Subcutaneous abdominal adipose tissue (tissue), 5 donors: ENCODE data around the gene LIMA1.
"Not testable (repeated sequence)": the region's sequence is repeated elsewhere in the genome, so short reads cannot be mapped to it uniquely, and the experiment has no call there.

Experiments used
- H3K27ac ChIP-seq: one replicate; pipeline ENCODE4 v1.7.0; 2013; ENCODE audit warnings: low read depth, mild to moderate bottlenecking, inconsistent platforms, low read length, moderate library complexity
- H3K27me3 ChIP-seq, 5 donors: one replicate each; pipeline ENCODE4 v1.7.0; 2013; ENCODE audit warnings: low read length in 5 of 5, inconsistent platforms in 1 of 5; ENCODE audit not compliant: control insufficient read depth in 5 of 5, insufficient read depth in 4 of 5
- H3K36me3 ChIP-seq, 5 donors: one replicate each; pipeline ENCODE4 v1.7.0; 2013; ENCODE audit warnings: low read length in 5 of 5; ENCODE audit not compliant: control insufficient read depth in 5 of 5, insufficient read depth in 5 of 5
- H3K4me1 ChIP-seq, 5 donors: one replicate each; pipeline ENCODE4 v1.7.0; 2013; ENCODE audit warnings: low read length in 5 of 5, mild to moderate bottlenecking in 3 of 5, moderate library complexity in 1 of 5; ENCODE audit not compliant: control insufficient read depth in 5 of 5, insufficient read depth in 5 of 5
- H3K4me3 ChIP-seq, 5 donors: one replicate each; pipeline ENCODE4 v1.7.0; 2013; ENCODE audit warnings: low read length in 5 of 5, low read depth in 1 of 5
- H3K9ac ChIP-seq, 5 donors: one replicate each; pipeline ENCODE4 v1.7.0; 2013; ENCODE audit warnings: low read length in 5 of 5, mild to moderate bottlenecking in 4 of 5, moderate library complexity in 3 of 5
- H3K9me3 ChIP-seq, 5 donors: one replicate each; pipeline ENCODE4 v1.7.0; 2013; ENCODE audit warnings: low read length in 5 of 5; ENCODE audit not compliant: control insufficient read depth in 5 of 5
- donor health status: healthy.
- donor health status: healthy.
- donor health status: healthy.
- donor health status: healthy.
- donor health status: healthy.

The LIMA1 gene

DNA sequence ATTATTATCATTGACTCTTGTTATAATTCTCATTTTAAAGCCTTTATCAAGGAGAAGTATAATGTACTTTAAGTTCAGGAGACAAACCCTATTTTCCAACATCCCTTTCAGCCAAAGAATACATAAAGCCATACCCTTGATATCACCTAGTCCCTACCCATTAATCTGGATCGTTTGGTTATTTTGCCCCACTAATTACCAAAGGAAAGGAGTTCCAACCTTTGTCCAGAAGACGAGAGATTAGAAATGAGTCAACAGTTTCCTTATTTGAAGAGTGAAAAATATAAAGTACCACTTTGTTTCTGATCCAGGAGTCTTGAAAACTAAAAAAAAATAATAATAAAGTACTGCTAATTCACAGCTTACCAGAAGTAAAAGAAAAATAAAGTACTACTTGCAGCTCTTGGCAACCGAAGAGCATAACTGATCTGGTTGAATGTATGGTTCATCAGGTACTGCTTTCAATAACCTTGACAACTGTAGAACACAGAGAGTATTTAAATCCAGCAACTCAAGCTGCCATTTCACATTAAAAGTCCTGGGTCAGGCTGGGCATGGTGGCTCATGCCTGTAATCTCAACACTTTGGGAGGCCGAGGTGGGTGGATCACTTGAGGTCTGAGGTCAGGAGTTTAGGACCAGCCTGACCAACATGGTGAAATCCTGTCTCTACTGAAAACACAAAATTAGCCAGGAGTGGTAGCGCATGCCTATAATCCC lies 33.7 kb downstream of the LIMA1 start:
- H3K9ac ChIP-seq, result peak overlapping the region in 1 of 5 donors; percentile 24
- peaks cover 6 to 38% (median 32%) of the 10 kb centered on the region in 5 donors for H3K4me1 ChIP-seq
- no peaks in the 10 kb centered on the region for H3K9me3 ChIP-seq
- peak overlapping the region; percentile 65 for H3K27ac ChIP-seq
- peaks cover 2 to 6% (median 5%) of the 10 kb centered on the region in 5 donors for H3K36me3 ChIP-seq
- H3K4me3 ChIP-seq, result no peak overlapping the region
- H3K27me3 ChIP-seq, result no peaks in the 10 kb centered on the region

- Histone ChIP-seq H3K36me3 (peaks cover 2 to 6% (median 5%) of the 10 kb centered on the region in 5 donors), H3K27me3 (no peaks in the 10 kb centered on the region), H3K27ac (peak overlapping the region; percentile 65), H3K4me3 (no peak overlapping the region), H3K4me1 (peaks cover 8 to 41% (median 34%) of the 10 kb centered on the region in 5 donors), H3K9ac (no peak overlapping the region), H3K9me3 (no peaks in the 10 kb centered on the region)
Observed at GRCh38 chr12:50248883-50249282, 34.4 kb downstream of the LIMA1 start.

- Histone ChIP-seq H3K27ac (peak overlapping the region; percentile 65), H3K9ac (no peak overlapping the region), H3K9me3 (no peaks in the 10 kb centered on the region), H3K4me1 (peaks cover 8 to 44% (median 37%) of the 10 kb centered on the region in 5 donors), H3K27me3 (no peaks in the 10 kb centered on the region), H3K4me3 (no peak overlapping the region), H3K36me3 (peaks cover 2 to 6% (median 5%) of the 10 kb centered on the region in 5 donors)
Observed at GRCh38 chr12:50248411-50248810, 34.9 kb downstream of the LIMA1 start.

GRCh38 chr12:50247665-50248064 lies 35.7 kb downstream of the LIMA1 start:
- H3K4me3 ChIP-seq, H3K9me3 ChIP-seq, H3K36me3 ChIP-seq, H3K27me3 ChIP-seq, H3K9ac ChIP-seq: not testable (repeated sequence)
- peaks cover 8 to 51% (median 45%) of the 10 kb centered on the region in 5 donors for H3K4me1 ChIP-seq
- H3K27ac ChIP-seq, result peak overlapping the region; percentile 65

DNA sequence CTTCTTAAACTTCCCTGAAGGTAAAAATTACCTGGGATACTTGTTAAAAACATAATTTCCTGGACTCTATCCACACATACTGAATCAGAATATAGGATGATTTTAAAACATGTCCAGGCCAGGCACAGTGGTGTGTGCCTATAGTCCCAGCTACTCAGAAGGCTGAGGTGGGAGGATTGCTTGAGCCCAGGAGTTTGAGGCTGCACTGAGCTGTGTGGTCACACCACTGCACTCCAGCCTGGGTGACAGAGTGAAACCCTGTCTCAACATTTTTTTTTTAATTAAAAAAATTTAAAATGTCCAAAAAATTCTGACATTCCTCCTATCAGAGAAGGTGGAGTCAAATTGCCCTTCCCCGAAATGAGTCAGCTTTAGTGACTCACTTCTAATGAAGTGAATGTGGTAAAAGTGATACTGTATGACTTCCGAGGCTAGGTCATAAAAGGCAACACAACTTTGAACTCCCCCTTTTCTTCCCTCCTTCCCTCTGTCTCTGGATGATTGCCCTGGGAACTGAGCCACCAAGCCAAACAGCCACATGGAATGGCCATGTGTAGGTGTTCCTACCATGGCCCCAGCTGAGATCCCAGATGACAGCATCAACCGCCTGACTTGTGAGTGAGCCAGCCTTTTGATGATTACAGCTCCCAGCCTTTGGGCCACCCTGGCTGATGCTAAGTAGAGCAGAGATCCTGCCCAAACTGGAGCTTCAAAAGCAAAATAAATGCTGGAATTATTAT lies 36.3 kb downstream of the LIMA1 start:
- Histone ChIP-seq H3K27ac (peak overlapping the region; percentile 100), H3K4me1 (peaks cover 8 to 57% (median 50%) of the 10 kb centered on the region in 5 donors), H3K9me3 (no peaks in the 10 kb centered on the region), H3K4me3 (no peak overlapping the region), H3K9ac (peak overlapping the region in 3 of 5 donors; percentile 8 to 74 (median 68)), H3K36me3 (peaks cover 2 to 6% (median 5%) of the 10 kb centered on the region in 5 donors), H3K27me3 (no peaks in the 10 kb centered on the region)

DNA sequence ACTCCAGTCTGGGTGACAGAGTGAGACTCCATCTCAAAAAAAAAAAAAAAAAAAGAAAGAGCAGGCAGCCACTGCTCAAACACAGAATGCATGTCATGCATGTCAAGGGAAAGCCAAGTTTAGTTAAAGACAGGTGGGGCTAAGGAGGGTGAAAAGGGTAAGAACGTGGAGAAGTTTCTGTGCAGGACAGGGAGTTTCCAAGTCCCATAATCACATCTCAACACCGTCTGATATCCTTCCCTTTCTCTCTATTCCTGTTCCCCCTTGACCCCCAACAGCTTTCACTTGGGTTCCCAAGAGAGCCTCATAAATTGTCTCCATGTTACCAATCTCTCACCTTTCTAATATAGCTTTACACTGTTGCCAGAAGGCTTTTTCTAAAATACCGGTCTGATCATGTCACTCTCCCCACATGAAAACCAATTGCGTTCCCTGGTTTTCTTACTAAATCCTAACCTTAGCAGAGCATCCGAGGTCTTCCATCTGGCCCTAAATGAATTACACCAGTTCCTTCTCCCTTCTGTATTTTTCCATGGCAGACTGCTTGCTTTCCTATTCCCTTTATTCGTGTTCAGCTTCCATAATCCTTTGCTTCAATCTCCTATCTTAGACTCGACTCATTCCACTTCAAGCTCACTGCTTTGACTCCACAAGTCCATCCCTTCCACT lies 37.0 kb downstream of the LIMA1 start:
- peaks cover 2 to 6% (median 5%) of the 10 kb centered on the region in 5 donors for H3K36me3 ChIP-seq
- peaks cover 8 to 61% (median 54%) of the 10 kb centered on the region in 5 donors for H3K4me1 ChIP-seq
- no peak overlapping the region for H3K4me3 ChIP-seq
- H3K27me3 ChIP-seq, result no peaks in the 10 kb centered on the region
- peak overlapping the region in 3 of 5 donors; percentile 8 to 74 (median 68) for H3K9ac ChIP-seq
- no peaks in the 10 kb centered on the region for H3K9me3 ChIP-seq
- H3K27ac ChIP-seq, result peak overlapping the region; percentile 100

GRCh38 chr12:50243507-50243906 lies 39.8 kb downstream of the LIMA1 start:
- Histone ChIP-seq H3K36me3 (peaks cover 2 to 6% (median 5%) of the 10 kb centered on the region in 5 donors), H3K27ac (peak overlapping the region; percentile 100), H3K27me3 (no peaks in the 10 kb centered on the region), H3K9me3 (no peaks in the 10 kb centered on the region), H3K4me3 (no peak overlapping the region), H3K4me1 (peaks cover 10 to 82% (median 61%) of the 10 kb centered on the region in 5 donors), H3K9ac (peak overlapping the region in 4 of 5 donors; percentile 7 to 59 (median 24))

- H3K4me1 ChIP-seq, result peaks cover 10 to 79% (median 58%) of the 10 kb centered on the region in 5 donors
- peak overlapping the region; percentile 100 for H3K27ac ChIP-seq
- H3K4me3 ChIP-seq, result peak overlapping the region in 2 of 5 donors; percentile 12 to 29
- H3K27me3 ChIP-seq, result no peaks in the 10 kb centered on the region
- peaks cover under 1 to 4% (median 3%) of the 10 kb centered on the region in 5 donors for H3K36me3 ChIP-seq
- H3K9ac ChIP-seq, result peak overlapping the region; percentile 50 to 86 (median 67)
- no peaks in the 10 kb centered on the region for H3K9me3 ChIP-seq
Observed at GRCh38 chr12:50242751-50243191, 40.5 kb downstream of the LIMA1 start.

GRCh38 chr12:50241178-50241577 lies 42.1 kb downstream of the LIMA1 start:
- H3K27ac ChIP-seq, result peak overlapping the region; percentile 100
- no peaks in the 10 kb centered on the region for H3K9me3 ChIP-seq
- H3K36me3 ChIP-seq, result peaks cover 0 to 6% (median 0%) of the 10 kb centered on the region in 5 donors
- H3K4me3 ChIP-seq, result no peak overlapping the region
- no peaks in the 10 kb centered on the region for H3K27me3 ChIP-seq
- peak overlapping the region in 3 of 5 donors; percentile 12 to 86 (median 15) for H3K9ac ChIP-seq
- peaks cover 5 to 69% (median 49%) of the 10 kb centered on the region in 5 donors for H3K4me1 ChIP-seq
